ENCODE data around the gene AGAP3.
"Not testable (repeated sequence)": the region's sequence is repeated elsewhere in the genome, so short reads cannot be mapped to it uniquely, and the experiment has no call there.

Gene AGAP3

GRCh38 chr7:151085691-151086620 lies at the start of gene AGAP3:
AGAP3 (plus strand) TSS chr7:151086475; CDS start chr7:151086742, 267 bp downstream.
- DNase-seq = peak; percentile 89

- no peak for DNase-seq
Measured at GRCh38 chr7:151038951-151039849, 47.1 kb upstream of the AGAP3 start.

GRCh38 chr7:151039850-151040548 lies 46.3 kb upstream of the AGAP3 start:
- DNase-seq = no peak

GRCh38 chr7:151040616-151041375 lies 45.5 kb upstream of the AGAP3 start:
- DNase-seq = no peak

GRCh38 chr7:151043449-151043848 lies 42.8 kb upstream of the AGAP3 start:
- DNase-seq = not testable (repeated sequence)

- DNase-seq = no peak
Measured at GRCh38 chr7:151043959-151044358, 42.3 kb upstream of the AGAP3 start.

GRCh38 chr7:151045262-151045661 lies 41.0 kb upstream of the AGAP3 start:
- no peak for DNase-seq

- DNase-seq = no peak
Measured at GRCh38 chr7:151045967-151046366, 40.3 kb upstream of the AGAP3 start.

GRCh38 chr7:151046603-151047573 lies 39.4 kb upstream of the AGAP3 start:
- no peak for DNase-seq

- no peak for DNase-seq
Measured at GRCh38 chr7:151047976-151048815, 38.1 kb upstream of the AGAP3 start, which contains the start of gene ASIC3. ASIC3 (plus strand) TSS chr7:151048531; CDS start chr7:151048886, 355 bp downstream.

- DNase-seq = no peak
Measured at GRCh38 chr7:151048911-151049463, 37.3 kb upstream of the AGAP3 start.

- peak; percentile 16 for DNase-seq
Measured at GRCh38 chr7:151051108-151051507, 35.2 kb upstream of the AGAP3 start.

GRCh38 chr7:151053096-151053495 lies 33.2 kb upstream of the AGAP3 start:
- no peak for DNase-seq

GRCh38 chr7:151053751-151054150 lies 32.5 kb upstream of the AGAP3 start:
- DNase-seq = no peak

GRCh38 chr7:151056283-151056665 lies 30.0 kb upstream of the AGAP3 start:
- DNase-seq = no peak

GRCh38 chr7:151056666-151057505 lies 29.4 kb upstream of the AGAP3 start:
- DNase-seq = no peak

- no peak for DNase-seq
Measured at GRCh38 chr7:151057506-151057988, 28.7 kb upstream of the AGAP3 start, which contains the start of gene CDK5. CDK5 (minus strand) TSS chr7:151057897; CDS start chr7:151057848, 49 bp downstream.
